ENCODE measurements around the gene HECTD4.

HECTD4 gene

GRCh38 chr12:112196196-112196875, 185.9 kb downstream of the HECTD4 start:
- DNase-seq: no peak

- no peak for DNase-seq
Measured at GRCh38 chr12:112194601-112195247, 187.5 kb downstream of the HECTD4 start.

GRCh38 chr12:112192475-112192874, 189.8 kb downstream of the HECTD4 start:
- no peak for DNase-seq

GRCh38 chr12:112191840-112192321, 190.3 kb downstream of the HECTD4 start:
- no peak for DNase-seq

- no peak for DNase-seq
Measured at GRCh38 chr12:112191201-112191600, 191.0 kb downstream of the HECTD4 start.

- no peak for DNase-seq
Measured at GRCh38 chr12:112190231-112191025, 191.8 kb downstream of the HECTD4 start.

- DNase-seq: no peak
Measured at GRCh38 chr12:112188130-112188830, 194.0 kb downstream of the HECTD4 start.

- no peak for DNase-seq
Measured at GRCh38 chr12:112185093-112185923, 196.9 kb downstream of the HECTD4 start.

- no peak for DNase-seq
Measured at GRCh38 chr12:112184056-112184887, 198.0 kb downstream of the HECTD4 start.

GRCh38 chr12:112183141-112184021, 198.8 kb downstream of the HECTD4 start:
- DNase-seq: no peak

- DNase-seq: no peak
Measured at GRCh38 chr12:112182499-112182898, 199.7 kb downstream of the HECTD4 start.

GRCh38 chr12:112180422-112180821, 201.8 kb downstream of the HECTD4 start:
- DNase-seq: no peak

- DNase-seq: no peak
Measured at GRCh38 chr12:112179916-112180315, 202.3 kb downstream of the HECTD4 start.

- DNase-seq: no peak
Measured at GRCh38 chr12:112179341-112179740, 202.9 kb downstream of the HECTD4 start.

GRCh38 chr12:112178796-112179195, 203.4 kb downstream of the HECTD4 start:
- no peak for DNase-seq

- DNase-seq: no peak
Measured at GRCh38 chr12:112176321-112177010, 205.8 kb downstream of the HECTD4 start.

- DNase-seq: no peak
Measured at GRCh38 chr12:112175361-112176155, 206.7 kb downstream of the HECTD4 start.

GRCh38 chr12:112172556-112173324, 209.5 kb downstream of the HECTD4 start:
- no peak for DNase-seq
